Ovary (tissue), 9 donors: ENCODE results near the gene FFAR2. TPM values are rescaled to one million over a fixed set of nuclear protein-coding genes. Genes with fewer than 3 reads are reported as not detected.
"Not testable (repeated sequence)": the region's sequence is repeated elsewhere in the genome, so short reads cannot be mapped to it uniquely, and the experiment has no call there.

ENCODE experiments used
- DNase-seq, 5 donors: peaks; one replicate each; pipeline ENCODE4 v3.0.0-alpha.2; 2019 to 2020
- H3K27ac ChIP-seq, 2 donors: fragments of 200-600 bp; one replicate each; pipeline versions ENCODE4 v1.5.1 to v1.8.0; 2019 to 2022
- H3K27me3 ChIP-seq: fragments of 200-600 bp; one replicate; pipeline ENCODE4 v1.8.0; 2022
- H3K36me3 ChIP-seq: fragments of 200-600 bp; sonication (generic); one replicate; pipeline ENCODE4 v1.5.1; 2019
- H3K4me1 ChIP-seq: one replicate; pipeline ENCODE4 v1.8.1; 2013; ENCODE audit warnings: mild to moderate bottlenecking, moderate library complexity; ENCODE audit not compliant: insufficient read depth
- H3K4me3 ChIP-seq: fragments of 200-600 bp; sonication (generic); one replicate; pipeline ENCODE4 v1.5.1; 2017
- H3K9me3 ChIP-seq, 2 donors: fragments of 200-600 bp in 1 of 2; sonication (generic) in 1 of 2; one replicate each; pipeline versions ENCODE4 v1.5.1 to v1.8.1; 2013 to 2019; ENCODE audit warnings: mild to moderate bottlenecking in 1 of 2, moderate library complexity in 1 of 2
- CTCF ChIP-seq, 3 donors: fragments of 450-650 bp in 2 of 3; fragments of 200-600 bp in 1 of 3; IDR thresholded peaks; one replicate each; pipeline versions ENCODE4 v1.5.1 to v1.8.0; 2016 to 2022; ENCODE audit warnings: antibody characterized with exemption in 3 of 3, mild to moderate bottlenecking in 1 of 3
- EP300 ChIP-seq: sonication (generic); formaldehyde crosslinking; IDR thresholded peaks from one replicate; pipeline ENCODE4 v1.6.1; 2017; ENCODE audit warnings: antibody characterized with exemption
- POLR2A ChIP-seq: fragments of 450-650 bp; IDR thresholded peaks from one replicate; pipeline ENCODE4 v1.6.1; 2017; ENCODE audit warnings: antibody characterized with exemption, mild to moderate bottlenecking, moderate library complexity
- WGBS, 3 donors: extraction: QIAGEN DNeasy Blood & Tissue Kit in 1 of 3; methylation state at CpG; one replicate each; pipeline versions ENCODE4 v1.1.5 to v1.1.7; 2013 to 2017; 5-methylcytosine and 5-hydroxymethylcytosine counted together
- intact Hi-C, 4 donors: fragments of 100-400 bp; cut with DNase I; formaldehyde crosslinking; loops; one replicate each; pipeline versions ENCODE4 v1.11.0 to v1.15.1; 2022 to 2023
- polyA plus RNA-seq, 2 donors: library from polyadenylated mRNA; stranded (reverse); fragments of 200-250 nt in 1 of 2; fragments of 350-450 nt in 1 of 2; fragmentation: Illumina TruSeq in 1 of 2; extraction: RNeasy Lipid Tissue Mini Kit (QIAGEN cat#74804) in 1 of 2; gene quantifications; one replicate each; pipeline ENCODE4 v1.2.3, GENCODE V29; 2013 to 2014
- total RNA-seq, 7 donors: library from RNA; depleted of rRNA in 2 of 7; stranded (reverse); fragments of >200 nt in 2 of 7; fragmentation: NEBNext Ultra II Directional in 3 of 7; extraction: Animal tissue kit (Norgen Biotek cat#: 25700) in 3 of 7; gene quantifications; one replicate each; pipeline versions ENCODE4 v1.1.0 to v1.2.4, GENCODE V29; 2016 to 2023
- donor health status: DM: no; HTN: no; CAD: no; lungs with moderate emphysema.
- donor health status: DM: no; HTN: no; CAD: no.
- donor health status: Bipolar disorder and iron deficiency.
- donor health status: DM: yes; HTN: yes; CAD: no.
- donor health status: DM: no; HTN: no; CAD: no.
- donor health status: DM: yes; HTN: yes; CAD: no.

FFAR2 gene
- total and polyA plus RNA-seq, 9 donors: 0.20 to 0.47 (median 0.32) TPM; not detected in 5

- Histone ChIP-seq H3K36me3 (no peaks in the 10 kb centered on the region), H3K9me3 (no peaks in the 10 kb centered on the region), H3K27ac (no peak overlapping the region), H3K4me1 (no peaks in the 10 kb centered on the region), H3K27me3 (no peaks in the 10 kb centered on the region), H3K4me3 (no peak overlapping the region)
- 65 to 79% (median 78%) methylated on average over 5 of the region's 5 CpGs for WGBS, 3 donors
- DNase-seq: no peak
- TF ChIP-seq EP300 (no peak), POLR2A (no peak), CTCF (IDR thresholded peaks at IDR 0.05) (no peak)
- intact Hi-C loops: no loop called here
These were observed 28.3 kb upstream of the FFAR2 start for GRCh38 chr19:35419805-35420204.

GRCh38 chr19:35421362-35421761 is 26.7 kb upstream of the FFAR2 start:
- intact Hi-C loops: no loop called here
- no peaks in the 10 kb centered on the region for H3K27me3 ChIP-seq
- H3K4me1 ChIP-seq: no peaks in the 10 kb centered on the region
- TF ChIP-seq EP300: no peak
- no peak for TF ChIP-seq POLR2A
- no peak for TF ChIP-seq CTCF (IDR thresholded peaks at IDR 0.05)
- no peaks in the 10 kb centered on the region for H3K36me3 ChIP-seq
- H3K4me3 ChIP-seq: no peak overlapping the region
- H3K27ac ChIP-seq: no peak overlapping the region
- WGBS, 3 donors: 63 to 74% (median 71%) methylated on average over 11 of the region's 11 CpGs
- no peaks in the 10 kb centered on the region for H3K9me3 ChIP-seq
- DNase-seq: no peak

- WGBS, 3 donors: 88 to 95% (median 93%) methylated on average over 7 of the region's 7 CpGs
- H3K4me3 ChIP-seq, DNase-seq, H3K4me1 ChIP-seq, H3K27ac ChIP-seq, H3K9me3 ChIP-seq, intact Hi-C loops, H3K36me3 ChIP-seq, H3K27me3 ChIP-seq: not testable (repeated sequence)
These were observed 24.7 kb upstream of the FFAR2 start for GRCh38 chr19:35423406-35423805.

- no peak for DNase-seq
- WGBS, 3 donors: 58 to 78% (median 73%) methylated on average over 4 of the region's 4 CpGs
These were observed 22.4 kb upstream of the FFAR2 start for GRCh38 chr19:35425682-35426081.

GRCh38 chr19:35427187-35427586 is 20.9 kb upstream of the FFAR2 start:
- 45 to 60% (median 55%) methylated on average over 4 of the region's 4 CpGs for WGBS, 3 donors
- Histone ChIP-seq H3K36me3 (no peaks in the 10 kb centered on the region), H3K9me3 (no peaks in the 10 kb centered on the region), H3K4me1 (peaks cover 5% of the 10 kb centered on the region), H3K4me3 (no peak overlapping the region), H3K27ac (no peak overlapping the region), H3K27me3 (no peaks in the 10 kb centered on the region)
- intact Hi-C loops: no loop called here
- no peak for DNase-seq
- TF ChIP-seq EP300: no peak
- no peak for TF ChIP-seq CTCF (IDR thresholded peaks at IDR 0.05)
- no peak for TF ChIP-seq POLR2A

More at GRCh38 chr19:35425682-35426081, 22.4 kb upstream of the FFAR2 start:
- TF ChIP-seq POLR2A: no peak
- TF ChIP-seq CTCF (IDR thresholded peaks at IDR 0.05): no peak
- no peak for TF ChIP-seq EP300
- Histone ChIP-seq H3K36me3 (no peaks in the 10 kb centered on the region), H3K27me3 (no peaks in the 10 kb centered on the region), H3K4me3 (no peak overlapping the region), H3K4me1 (peaks cover 5% of the 10 kb centered on the region), H3K9me3 (no peaks in the 10 kb centered on the region), H3K27ac (no peak overlapping the region)
- intact Hi-C loops: no loop called here
